Measurements from ENCODE around the gene PCNX1.
A peak's percentile ranks its signal among the peaks of the same experiment; 100 is the strongest.

The PCNX1 gene

GRCh38 chr14:70888681-70889175 is 18.5 kb upstream of the PCNX1 start:
- DNase-seq (ENCODE audit: low spot score) = no peak

- DNase-seq (ENCODE audit: low spot score) = no peak
Measured at GRCh38 chr14:70889555-70889954, 17.7 kb upstream of the PCNX1 start.

- no peak for DNase-seq (ENCODE audit: low spot score)
Measured at GRCh38 chr14:70890826-70891659, 16.2 kb upstream of the PCNX1 start.

GRCh38 chr14:70891737-70892136 is 15.5 kb upstream of the PCNX1 start:
- DNase-seq (ENCODE audit: low spot score) = no peak

- DNase-seq (ENCODE audit: low spot score) = no peak
Measured at GRCh38 chr14:70893062-70893845, 14.0 kb upstream of the PCNX1 start.

GRCh38 chr14:70893858-70894291 is 13.4 kb upstream of the PCNX1 start:
- no peak for DNase-seq (ENCODE audit: low spot score)

GRCh38 chr14:70894868-70895267 is 12.4 kb upstream of the PCNX1 start:
- DNase-seq (ENCODE audit: low spot score) = no peak

- no peak for DNase-seq (ENCODE audit: low spot score)
Measured at GRCh38 chr14:70896317-70896716, 10.9 kb upstream of the PCNX1 start.

- no peak for DNase-seq (ENCODE audit: low spot score)
Measured at GRCh38 chr14:70896981-70897380, 10.3 kb upstream of the PCNX1 start.

GRCh38 chr14:70897464-70897863 is 9.8 kb upstream of the PCNX1 start:
- no peak for DNase-seq (ENCODE audit: low spot score)

- no peak for DNase-seq (ENCODE audit: low spot score)
Measured at GRCh38 chr14:70898111-70898745, 9.0 kb upstream of the PCNX1 start.

- no peak for DNase-seq (ENCODE audit: low spot score)
Measured at GRCh38 chr14:70901269-70901668, 6.0 kb upstream of the PCNX1 start.

GRCh38 chr14:70902184-70902583 is 5.1 kb upstream of the PCNX1 start:
- DNase-seq (ENCODE audit: low spot score) = no peak

GRCh38 chr14:70904373-70904772 is 2.9 kb upstream of the PCNX1 start:
- no peak for DNase-seq (ENCODE audit: low spot score)

GRCh38 chr14:70905301-70905700 is 2.0 kb upstream of the PCNX1 start:
- no peak for DNase-seq (ENCODE audit: low spot score)

GRCh38 chr14:70906793-70907175 is 475 bp upstream of the PCNX1 start:
- peak; percentile 31 for DNase-seq (ENCODE audit: low spot score)

GRCh38 chr14:70907996-70908934 is 1.0 kb downstream of the PCNX1 start:
- DNase-seq (ENCODE audit: low spot score) = peak; percentile 62

GRCh38 chr14:70908935-70909641 is 1.8 kb downstream of the PCNX1 start:
- no peak for DNase-seq (ENCODE audit: low spot score)

- DNase-seq (ENCODE audit: low spot score) = no peak
Measured at GRCh38 chr14:70909733-70910614, 2.7 kb downstream of the PCNX1 start.

- no peak for DNase-seq (ENCODE audit: low spot score)
Measured at GRCh38 chr14:70915415-70915814, 8.2 kb downstream of the PCNX1 start.

Data from HuH-7.5 (cell line).